Endothelial cell of umbilical vein (primary cell): ENCODE data around the gene WWC1. TPM values are rescaled to one million over a fixed set of nuclear protein-coding genes. Genes with fewer than 3 reads are reported as not detected.
"Not testable (repeated sequence)": the region's sequence is repeated elsewhere in the genome, so short reads cannot be mapped to it uniquely, and the experiment has no call there.

Experiments
- BruUV-seq: library from RNA; stranded (reverse); fragments of 400-500 nt; replicated peaks from 2 replicates; lab custom pipeline; 2021; lab: Mats Ljungman, UMichigan
- CTCF ChIA-PET: fragments of 300-600, 350-600 bp; sonication (Branson Sonifier 250); formaldehyde crosslinking; loops from one replicate; lab custom pipeline; 2021; ENCODE audit warnings: antibody characterized with exemption, inconsistent platforms; lab: Charles Lee
- POLR2A ChIA-PET: fragments of 300-600, 350-600 bp; sonication (Branson Sonifier 250); formaldehyde crosslinking; loops from one replicate; lab custom pipeline; 2021; ENCODE audit warnings: antibody characterized with exemption, inconsistent platforms; lab: Charles Lee
- DNase-seq: peaks from one replicate; pipeline ENCODE4 v3.0.0-alpha.2; 2011; ENCODE audit warnings: low read depth, low spot score
- FAIRE-seq: peaks from 2 replicates; lab custom pipeline; 2011; peaks lifted over from hg19 to GRCh38; lab: Jason Lieb, UNC
- H2AFZ ChIP-seq: 2 replicates; pipeline ENCODE4 v1.6.0; 2012; ENCODE audit warnings: low read depth, low read length, control low read depth, inconsistent platforms
- H3K27ac ChIP-seq: 2 replicates; pipeline ENCODE4 v1.5.1; 2011; ENCODE audit warnings: low read depth, mild to moderate bottlenecking, control low read depth, low read length, moderate library complexity; ENCODE audit not compliant: insufficient read depth
- H3K27me3 ChIP-seq, 2 experiments: 2 replicates each; pipeline versions ENCODE4 v1.6.0 to v1.6.1; 2011; ENCODE audit warnings: low read length in 2 of 2, mixed read lengths in 1 of 2; ENCODE audit not compliant: control insufficient read depth in 2 of 2, insufficient read depth in 2 of 2
- H3K36me3 ChIP-seq, 2 experiments: 2 replicates in 1 of 2; 3 replicates in 1 of 2; pipeline ENCODE4 v1.5.1; 2011; ENCODE audit warnings: low read length in 2 of 2, mild to moderate bottlenecking in 1 of 2, moderate library complexity in 1 of 2; ENCODE audit not compliant: control insufficient read depth in 2 of 2, insufficient read depth in 2 of 2; ENCODE audit errors: extremely low read depth in 1 of 2
- H3K4me1 ChIP-seq: 3 replicates; pipeline ENCODE4 v1.5.1; 2011; ENCODE audit warnings: mild to moderate bottlenecking, low read length; ENCODE audit not compliant: control insufficient read depth, insufficient read depth; ENCODE audit errors: extremely low read depth
- H3K4me2 ChIP-seq: 2 replicates; pipeline ENCODE4 v1.6.1; 2011; ENCODE audit warnings: low read length, control low read depth, mixed read lengths; ENCODE audit not compliant: insufficient read depth
- H3K4me3 ChIP-seq, 3 experiments: fragments of 200-600 bp in 1 of 3; sonication (generic), shearing (Covaris generic) in 1 of 3; replicated peaks in 1 of 3; 2 replicates each; pipeline ENCODE4 v1.5.1; 2011 to 2016; ENCODE audit warnings: control low read depth in 3 of 3, low read length in 3 of 3, mild to moderate bottlenecking in 2 of 3, inconsistent platforms in 1 of 3, low read depth in 1 of 3, moderate library complexity in 1 of 3; ENCODE audit not compliant: insufficient read depth in 1 of 3
- H3K79me2 ChIP-seq: 2 replicates; pipeline ENCODE4 v1.6.0; 2012; ENCODE audit warnings: low read length, inconsistent platforms; ENCODE audit not compliant: control insufficient read depth, insufficient read depth
- H3K9ac ChIP-seq: replicated peaks from 2 replicates; pipeline ENCODE3; 2011; ENCODE audit warnings: low read length, control low read depth; ENCODE audit not compliant: insufficient read depth; ENCODE audit errors: extremely low read depth
- H3K9me1 ChIP-seq: replicated peaks from 3 replicates; pipeline ENCODE4 v1.6.0; 2011; ENCODE audit warnings: mild to moderate bottlenecking, low read length; ENCODE audit not compliant: control insufficient read depth, insufficient read depth; ENCODE audit errors: extremely low read depth
- H3K9me3 ChIP-seq: replicated peaks from 2 replicates; pipeline ENCODE4 v1.5.1; 2012; ENCODE audit warnings: low read length, inconsistent platforms; ENCODE audit not compliant: control insufficient read depth, insufficient read depth
- H4K20me1 ChIP-seq: replicated peaks from 2 replicates; pipeline ENCODE3; 2011; ENCODE audit warnings: mild to moderate bottlenecking, low read length; ENCODE audit not compliant: control insufficient read depth, insufficient read depth; ENCODE audit errors: extremely low read depth
- EZH2 ChIP-seq: IDR thresholded peaks from 2 replicates; pipeline ENCODE4 v1.6.1; 2012; ENCODE audit warnings: borderline replicate concordance, low read depth, mild to moderate bottlenecking, moderate library complexity, low read length, inconsistent platforms; ENCODE audit not compliant: severe bottlenecking
- FOS ChIP-seq: IDR thresholded peaks from 2 replicates; pipeline ENCODE4 v1.6.1; 2011; ENCODE audit warnings: mild to moderate bottlenecking, low read length, moderate library complexity, borderline replicate concordance; ENCODE audit not compliant: insufficient read depth
- GATA2 ChIP-seq: IDR thresholded peaks from 2 replicates; pipeline ENCODE4 v1.7.0; 2011; ENCODE audit warnings: low read depth, mild to moderate bottlenecking, moderate library complexity, mixed read lengths, low read length; ENCODE audit not compliant: insufficient read length, insufficient read depth
- JUN ChIP-seq: IDR thresholded peaks from 2 replicates; pipeline ENCODE4 v1.6.1; 2011; ENCODE audit warnings: borderline replicate concordance, low read depth; ENCODE audit not compliant: insufficient read length, insufficient read depth
- MYC ChIP-seq: IDR thresholded peaks from one replicate; pipeline ENCODE4 v1.6.1; 2011; ENCODE audit warnings: mild to moderate bottlenecking, low read depth, low read length
- POLR2A ChIP-seq: IDR thresholded peaks from 2 replicates; pipeline ENCODE4 v1.6.1; 2012; ENCODE audit warnings: low read depth, mild to moderate bottlenecking, control low read depth, low read length
- POLR2AphosphoS5 ChIP-seq: IDR thresholded peaks from 2 replicates; pipeline ENCODE4 v1.6.1; 2012; ENCODE audit warnings: low read depth, mild to moderate bottlenecking, control low read depth, low read length, moderate library complexity; ENCODE audit not compliant: insufficient read depth
- dilution Hi-C: fragments of 300-500 bp; cut with MboI; formaldehyde crosslinking; loops from one replicate; pipeline ENCODE4 v1.15.0; 2019; ENCODE audit warnings: low sequenced_read_pairs; ENCODE audit not compliant: extremely low pct_ligation_motif_present
- intact Hi-C: fragments of 100-400 bp; cut with micrococcal nuclease; formaldehyde crosslinking; loops from one replicate; pipeline ENCODE4 v1.10.0; 2022
- polyA plus RNA-seq, 4 experiments: library from polyadenylated mRNA; depleted of rRNA in 3 of 4; stranded (reverse) in 3 of 4; unstranded in 1 of 4; fragments of >200 nt; gene quantifications; 2 replicates each; pipeline versions ENCODE4 v1.2.1 to v1.2.3, GENCODE V29; 2011 to 2012; ENCODE audit warnings: missing spikeins in 1 of 4
- total RNA-seq: library from RNA; stranded (reverse); gene quantifications from 2 replicates; pipeline ENCODE4 v1.2.3, GENCODE V29; 2021
- TF ChIP-seq, protein P1 (sequence below), 2 donors: IDR thresholded peaks; 1 replicate in 1 of 2; 2 replicates in 1 of 2; pipeline ENCODE4 v1.5.1; 2011; ENCODE audit warnings: low read length in 2 of 2, mild to moderate bottlenecking in 2 of 2, moderate library complexity in 2 of 2, control low read depth in 1 of 2, inconsistent platforms in 1 of 2, low read depth in 1 of 2; ENCODE audit not compliant: insufficient read depth in 1 of 2; ENCODE audit errors: extremely low read depth in 1 of 2
- TF ChIP-seq, protein P2 (sequence below): IDR thresholded peaks from 2 replicates; pipeline ENCODE4 v1.6.1; 2011; ENCODE audit not compliant: insufficient read depth, insufficient read length

Gene WWC1
- total and polyA plus RNA-seq, 2 donors (not counting 3 experiments of a cell fraction or from before 2014, with no cell fraction given), result 0.03 to 0.91 TPM

GRCh38 chr5:168339109-168339771 lies 47.8 kb downstream of the WWC1 start:
- dilution Hi-C loops, result no loop called here
- BruUV-seq, result no TSS peak

DNA sequence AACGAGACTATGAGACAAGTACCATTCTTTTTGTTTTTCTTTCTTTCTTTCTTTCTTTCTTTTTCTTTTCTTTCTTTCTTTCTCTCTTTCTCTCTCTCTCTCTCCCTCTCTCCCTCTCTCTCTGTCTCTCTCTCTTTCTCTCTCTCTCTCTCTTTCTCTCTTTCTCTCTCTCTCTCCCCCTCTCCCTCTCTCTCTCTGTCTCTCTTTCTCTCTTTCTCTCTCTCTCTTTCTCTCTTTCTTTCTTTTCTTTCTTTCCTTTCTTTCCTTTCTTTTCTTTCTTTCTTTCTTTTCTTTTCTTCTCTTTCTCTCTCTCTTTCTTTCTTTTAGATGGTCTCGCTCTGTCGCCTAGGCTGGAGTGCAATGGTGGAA lies 48.3 kb downstream of the WWC1 start:
- H3K4me1 ChIP-seq, H3K36me3 ChIP-seq, H3K4me2 ChIP-seq, H3K9ac ChIP-seq, CTCF ChIA-PET, H3K79me2 ChIP-seq, DNase-seq, POLR2A ChIA-PET, FAIRE-seq, H3K27ac ChIP-seq, BruUV-seq, H3K27me3 ChIP-seq, H3K4me3 ChIP-seq, H3K9me3 ChIP-seq, dilution Hi-C loops, H4K20me1 ChIP-seq, H3K9me1 ChIP-seq, H2AFZ ChIP-seq, intact Hi-C loops: not testable (repeated sequence)

More at GRCh38 chr5:168339109-168339771, 47.8 kb downstream of the WWC1 start:
- Histone ChIP-seq H3K36me3 (no peaks in the 10 kb centered on the region), H3K9me3 (no peaks in the 10 kb centered on the region), H3K9ac (no peak overlapping the region), H3K79me2 (no peaks in the 10 kb centered on the region), H3K9me1 (no peaks in the 10 kb centered on the region), H3K27me3 (no peaks in the 10 kb centered on the region), H4K20me1 (no peaks in the 10 kb centered on the region), H3K27ac (no peak overlapping the region), H3K4me2 (no peak overlapping the region), H2AFZ (no peak overlapping the region), H3K4me3 (no peak overlapping the region), H3K4me1 (no peaks in the 10 kb centered on the region)
- ChIA-PET CTCF (no interaction called here), POLR2A (no interaction called here)
- TF ChIP-seq EZH2 (no peak), GATA2 (no peak), FOS (no peak), MYC (no peak), POLR2AphosphoS5 (no peak), JUN (no peak), POLR2A (no peak)
- TF ChIP-seq, protein P1, sequence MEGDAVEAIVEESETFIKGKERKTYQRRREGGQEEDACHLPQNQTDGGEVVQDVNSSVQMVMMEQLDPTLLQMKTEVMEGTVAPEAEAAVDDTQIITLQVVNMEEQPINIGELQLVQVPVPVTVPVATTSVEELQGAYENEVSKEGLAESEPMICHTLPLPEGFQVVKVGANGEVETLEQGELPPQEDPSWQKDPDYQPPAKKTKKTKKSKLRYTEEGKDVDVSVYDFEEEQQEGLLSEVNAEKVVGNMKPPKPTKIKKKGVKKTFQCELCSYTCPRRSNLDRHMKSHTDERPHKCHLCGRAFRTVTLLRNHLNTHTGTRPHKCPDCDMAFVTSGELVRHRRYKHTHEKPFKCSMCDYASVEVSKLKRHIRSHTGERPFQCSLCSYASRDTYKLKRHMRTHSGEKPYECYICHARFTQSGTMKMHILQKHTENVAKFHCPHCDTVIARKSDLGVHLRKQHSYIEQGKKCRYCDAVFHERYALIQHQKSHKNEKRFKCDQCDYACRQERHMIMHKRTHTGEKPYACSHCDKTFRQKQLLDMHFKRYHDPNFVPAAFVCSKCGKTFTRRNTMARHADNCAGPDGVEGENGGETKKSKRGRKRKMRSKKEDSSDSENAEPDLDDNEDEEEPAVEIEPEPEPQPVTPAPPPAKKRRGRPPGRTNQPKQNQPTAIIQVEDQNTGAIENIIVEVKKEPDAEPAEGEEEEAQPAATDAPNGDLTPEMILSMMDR (IDR thresholded peaks at IDR 0.05; ENCODE audit: extremely low read depth in 1 of 2, insufficient read depth in 1 of 2, low read depth in 1 of 2, low read length in 2 of 2), result no peak
- TF ChIP-seq, protein P2, sequence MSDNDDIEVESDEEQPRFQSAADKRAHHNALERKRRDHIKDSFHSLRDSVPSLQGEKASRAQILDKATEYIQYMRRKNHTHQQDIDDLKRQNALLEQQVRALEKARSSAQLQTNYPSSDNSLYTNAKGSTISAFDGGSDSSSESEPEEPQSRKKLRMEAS, result no peak
- DNase-seq (no peak), FAIRE-seq (no peak)
- intact Hi-C loops, result no loop called here
